HPDE6-E6E7 (cell line): ENCODE results near the gene GNA14.
"Not testable (repeated sequence)": the region's sequence is repeated elsewhere in the genome, so short reads cannot be mapped to it uniquely, and the experiment has no call there.

Experiments used
- DNase-seq: peaks from one replicate; pipeline ENCODE4 v3.0.0; 2011; ENCODE audit warnings: missing footprints; ENCODE audit errors: extremely low spot score

Gene GNA14

DNA sequence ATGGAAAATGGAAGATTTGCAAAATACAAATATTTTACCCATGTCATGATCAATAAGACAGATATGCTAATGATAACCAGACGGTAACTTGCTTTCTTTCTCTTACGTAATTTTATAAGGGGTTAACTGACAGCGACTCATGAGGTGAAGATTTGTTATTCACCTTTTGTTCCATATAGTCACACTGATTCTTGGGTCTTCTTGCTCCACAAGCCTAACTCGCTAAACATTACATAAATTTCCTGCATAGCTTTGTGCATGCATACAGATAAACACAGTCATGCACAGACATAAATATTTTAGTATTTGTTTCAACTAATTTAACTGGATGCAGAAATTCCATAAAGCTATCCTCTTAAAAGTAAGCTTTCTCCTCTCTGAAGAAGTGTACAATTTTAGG lies 244.9 kb downstream of the GNA14 start:
- no peak for DNase-seq

DNA sequence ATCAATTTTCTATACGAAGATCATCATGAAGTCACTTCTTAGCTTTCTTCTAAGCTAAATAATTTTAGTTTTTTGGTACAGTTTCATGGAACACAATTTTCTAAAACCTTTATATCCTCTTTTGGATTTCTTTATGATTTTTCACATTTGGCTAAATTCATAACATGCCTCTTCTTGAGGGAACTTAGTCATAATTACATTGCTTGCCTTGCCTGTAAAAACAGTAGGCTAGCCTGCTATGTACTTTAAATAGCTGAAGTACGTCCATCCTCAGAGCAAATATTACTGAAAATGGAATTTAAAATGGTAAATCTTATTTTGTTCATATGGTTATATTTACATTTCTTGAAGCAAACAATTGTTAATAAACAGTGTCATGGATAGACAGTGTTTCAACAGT lies 245.8 kb downstream of the GNA14 start:
- DNase-seq = no peak

- DNase-seq = no peak
Measured at GRCh38 chr9:77399964-77400363, 248.2 kb downstream of the GNA14 start.

DNA sequence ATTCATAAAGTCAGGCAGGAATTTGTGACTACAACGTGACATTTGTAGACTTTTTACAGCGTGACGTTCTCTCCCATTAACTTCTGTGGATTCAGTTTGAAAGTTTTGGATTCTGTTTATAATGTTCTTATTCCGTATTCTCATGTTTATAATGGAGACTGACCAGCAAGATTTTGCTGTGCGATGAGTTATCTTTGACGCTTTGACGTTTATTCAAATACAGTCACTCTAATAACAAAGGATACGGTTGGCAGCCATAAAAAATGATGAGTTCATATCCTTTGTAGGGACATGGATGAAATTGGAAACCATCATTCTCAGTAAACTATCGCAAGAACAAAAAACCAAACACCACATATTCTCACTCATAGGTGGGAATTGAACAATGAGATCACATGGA lies 249.5 kb downstream of the GNA14 start:
- DNase-seq = not testable (repeated sequence)

DNA sequence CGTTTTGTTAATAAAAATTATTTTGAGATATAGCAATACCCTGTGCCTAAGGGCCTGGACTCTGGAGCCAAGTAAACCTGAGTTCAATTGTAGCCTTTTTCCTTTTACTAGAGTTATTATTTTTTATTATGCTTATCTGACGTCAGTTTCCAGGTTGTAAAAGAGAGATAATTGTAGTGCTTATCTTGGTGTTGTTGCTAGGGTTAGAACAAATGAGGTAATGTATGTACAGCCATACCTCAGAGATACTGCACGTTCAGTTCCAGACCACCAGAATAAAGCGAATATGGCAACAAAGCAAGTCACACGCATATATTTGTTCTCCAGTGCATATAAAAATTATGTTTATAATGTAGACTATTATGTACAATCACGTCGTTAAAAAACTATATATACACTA lies 255.8 kb downstream of the GNA14 start:
- DNase-seq = no peak

GRCh38 chr9:77391834-77392233 lies 256.3 kb downstream of the GNA14 start:
- DNase-seq = no peak

DNA sequence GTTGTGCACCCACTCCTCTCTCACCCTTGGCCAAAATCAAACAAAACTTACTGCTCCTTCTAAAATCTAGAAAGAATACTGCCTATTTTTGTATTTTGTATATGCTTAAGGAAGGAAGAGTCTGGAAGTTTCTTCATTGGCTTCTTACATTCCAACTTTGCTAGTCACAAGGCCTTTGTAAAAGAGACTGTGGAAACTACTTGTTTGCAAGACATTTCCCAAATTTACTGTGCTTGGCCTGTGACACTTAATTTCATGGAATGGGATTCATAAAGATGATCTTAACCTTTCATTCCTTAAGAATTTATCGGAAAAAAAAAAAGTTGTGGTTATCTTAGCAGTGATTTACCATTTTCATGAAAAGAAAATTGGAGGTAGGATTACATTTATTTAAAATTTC lies 261.9 kb downstream of the GNA14 start:
- no peak for DNase-seq

DNA sequence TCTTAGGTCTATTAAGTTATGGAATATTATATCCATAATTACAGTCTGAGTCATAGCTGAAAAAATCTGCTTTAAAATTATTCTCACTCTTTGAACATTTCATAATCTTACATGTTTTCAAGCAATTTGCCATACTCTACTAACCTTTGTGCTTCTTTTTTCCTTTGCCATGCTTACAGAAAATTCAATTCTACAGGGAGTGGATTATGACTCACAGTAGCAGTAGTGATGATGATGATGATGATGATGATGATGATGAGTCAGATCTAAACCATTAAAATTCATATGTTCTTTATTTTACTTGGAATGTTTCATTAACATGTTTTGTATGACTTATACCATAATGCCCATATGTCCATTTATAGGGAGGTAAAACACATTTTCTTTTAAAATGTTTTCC lies 263.7 kb downstream of the GNA14 start:
- no peak for DNase-seq

- no peak for DNase-seq
Measured at GRCh38 chr9:77375956-77376532, 272.1 kb downstream of the GNA14 start.

DNA sequence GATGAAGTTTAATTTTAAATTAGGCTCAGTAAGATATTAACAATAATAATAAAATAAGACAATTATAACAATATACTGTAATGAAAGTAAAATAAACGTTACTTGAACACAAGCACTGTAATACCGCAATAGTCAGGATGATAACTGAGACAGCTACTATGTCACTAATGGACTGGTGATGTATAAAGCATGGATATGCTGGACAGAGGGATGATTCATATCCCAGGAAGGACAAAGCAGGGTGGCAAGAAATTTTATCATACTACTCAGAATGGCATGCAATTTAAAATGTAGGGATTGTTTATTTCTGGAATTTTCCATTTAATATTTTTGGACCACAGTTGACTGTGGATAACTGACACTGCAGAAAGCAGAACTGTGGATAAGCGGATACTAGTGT lies 273.9 kb downstream of the GNA14 start:
- no peak for DNase-seq
